Measurements from ENCODE around the gene CPM.

DNA sequence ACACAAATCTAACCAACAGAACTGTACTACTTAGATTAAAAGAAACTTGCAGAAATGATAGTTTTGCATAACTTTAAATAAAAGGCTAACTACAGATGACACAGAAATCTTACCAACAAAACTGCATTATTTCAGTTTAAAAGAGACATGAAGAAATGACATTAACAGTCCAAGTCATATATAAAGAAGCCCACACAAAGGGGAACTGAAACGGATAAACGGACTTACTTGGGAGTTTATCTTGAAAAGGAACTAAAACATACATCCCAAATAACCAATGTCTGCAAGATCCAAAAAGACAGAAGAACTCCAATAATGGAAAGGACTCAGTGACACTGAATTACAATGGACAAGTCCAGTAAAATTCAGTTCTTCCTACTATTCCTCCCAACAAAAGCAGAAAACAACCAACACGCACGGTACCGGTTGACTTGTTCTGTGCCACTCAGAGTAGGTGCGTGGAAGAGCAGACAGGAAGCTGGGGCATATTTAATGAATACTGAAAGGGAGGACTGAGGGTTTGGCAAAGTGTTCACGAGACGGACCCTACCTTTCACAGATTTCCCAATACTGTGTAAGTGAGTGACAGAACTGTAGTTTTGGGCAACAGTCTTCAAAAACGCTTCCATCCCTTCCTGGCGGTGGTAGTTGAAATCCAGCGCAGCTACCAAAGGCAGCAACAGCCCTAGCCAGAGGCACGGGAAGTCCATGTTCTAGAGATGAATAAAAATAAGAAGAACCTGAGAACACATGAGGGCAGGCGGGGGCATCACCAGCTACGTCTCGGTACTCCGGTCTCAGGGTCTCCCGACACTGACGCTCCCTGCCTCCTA, 627 bp downstream of the CPM start:
- TF ChIP-seq, protein P1, sequence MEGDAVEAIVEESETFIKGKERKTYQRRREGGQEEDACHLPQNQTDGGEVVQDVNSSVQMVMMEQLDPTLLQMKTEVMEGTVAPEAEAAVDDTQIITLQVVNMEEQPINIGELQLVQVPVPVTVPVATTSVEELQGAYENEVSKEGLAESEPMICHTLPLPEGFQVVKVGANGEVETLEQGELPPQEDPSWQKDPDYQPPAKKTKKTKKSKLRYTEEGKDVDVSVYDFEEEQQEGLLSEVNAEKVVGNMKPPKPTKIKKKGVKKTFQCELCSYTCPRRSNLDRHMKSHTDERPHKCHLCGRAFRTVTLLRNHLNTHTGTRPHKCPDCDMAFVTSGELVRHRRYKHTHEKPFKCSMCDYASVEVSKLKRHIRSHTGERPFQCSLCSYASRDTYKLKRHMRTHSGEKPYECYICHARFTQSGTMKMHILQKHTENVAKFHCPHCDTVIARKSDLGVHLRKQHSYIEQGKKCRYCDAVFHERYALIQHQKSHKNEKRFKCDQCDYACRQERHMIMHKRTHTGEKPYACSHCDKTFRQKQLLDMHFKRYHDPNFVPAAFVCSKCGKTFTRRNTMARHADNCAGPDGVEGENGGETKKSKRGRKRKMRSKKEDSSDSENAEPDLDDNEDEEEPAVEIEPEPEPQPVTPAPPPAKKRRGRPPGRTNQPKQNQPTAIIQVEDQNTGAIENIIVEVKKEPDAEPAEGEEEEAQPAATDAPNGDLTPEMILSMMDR (conservative IDR thresholded peaks at IDR 0.05): no peak
- TF ChIP-seq ZFX (IDR thresholded peaks at IDR 0.05): no peak
